GM12892 (cell line): Measurements from ENCODE around the gene DHX35.

ENCODE experiments used
- POLR2A ChIP-seq: IDR thresholded peaks from 2 replicates; pipeline ENCODE4 v1.6.1; 2011; ENCODE audit warnings: low read depth, low read length, control low read depth
- POLR2AphosphoS5 ChIP-seq: IDR thresholded peaks from 2 replicates; pipeline ENCODE4 v1.6.1; 2011; ENCODE audit warnings: low read depth, low read length, control low read depth

GRCh38 chr20:39004508-39004907 is 42.4 kb downstream of the DHX35 start:
- TF ChIP-seq POLR2A: no peak
- no peak for TF ChIP-seq POLR2AphosphoS5
